Measurements from ENCODE around the gene ELF2.

GRCh38 chr4:139208404-139208945 lies 31.5 kb upstream of the ELF2 start:
- TF ChIP-seq CTCF (conservative IDR thresholded peaks at IDR 0.05; ENCODE audit: low read depth, low read length): no peak
- no peak for TF ChIP-seq EZH2 (IDR thresholded peaks at IDR 0.05; ENCODE audit: borderline replicate concordance, low read depth, low read length, poor library complexity, severe bottlenecking)
